ENCODE results near the gene KCNH4. TPM values are rescaled to one million over a fixed set of nuclear protein-coding genes. Genes with fewer than 3 reads are reported as not detected.
A peak's percentile ranks its signal among the peaks of the same experiment; 100 is the strongest.

The KCNH4 gene
- total RNA-seq, 6 donors from 2014 or later: under 0.01 to 0.27 TPM; not detected in 4

DNA sequence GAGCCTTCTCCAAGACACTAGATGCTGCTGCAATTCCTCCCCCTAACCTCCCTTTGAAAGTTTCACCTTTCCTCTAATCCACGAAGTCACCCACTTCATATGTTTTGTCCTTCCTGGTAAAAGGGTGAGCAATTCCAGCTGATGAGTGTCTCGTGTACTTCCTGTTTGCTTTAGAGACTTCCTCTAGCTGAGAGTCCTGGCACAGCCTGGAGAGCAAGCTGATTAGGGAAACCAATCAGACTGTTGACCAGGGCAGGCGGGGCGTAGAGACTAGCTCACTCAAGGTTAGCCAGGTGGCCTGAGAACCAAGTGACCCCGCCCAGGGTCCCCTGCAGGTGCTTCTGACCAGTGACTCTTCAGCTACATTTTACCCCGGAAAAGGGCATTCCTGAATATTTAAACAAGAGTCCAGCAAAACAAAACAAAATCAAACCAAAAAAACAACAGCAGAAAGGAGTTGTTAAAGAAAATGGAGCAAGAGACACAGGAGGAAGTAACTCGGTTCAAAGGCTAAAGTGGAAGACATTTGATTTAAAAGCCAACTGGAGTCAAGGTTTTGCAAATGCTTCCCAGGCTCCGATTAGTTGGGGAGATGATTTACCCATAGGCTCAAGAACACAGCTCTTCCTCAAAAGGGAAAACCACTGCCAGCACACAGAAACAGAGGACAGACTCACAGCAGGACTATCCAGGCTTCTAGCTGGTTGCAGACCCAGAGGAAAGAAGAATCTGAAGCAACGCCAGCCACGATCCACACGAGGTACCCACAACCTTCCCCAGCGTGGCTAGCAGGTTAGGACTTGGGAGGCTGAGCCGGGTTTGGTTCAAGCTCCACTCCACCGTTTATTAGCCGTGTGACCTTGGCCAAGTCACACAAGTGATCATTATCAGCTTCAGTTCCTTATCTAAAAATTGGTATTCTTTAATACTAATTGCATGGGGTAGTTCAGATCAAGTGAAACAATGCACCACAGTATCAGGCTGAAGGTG is 45.0 kb downstream of the KCNH4 start:
- Histone ChIP-seq H3K27ac (peak overlapping the region; percentile 74 to 91 (median 82)), H3K36me3 (peaks cover 0 to 3% (median 0%) of the 10 kb centered on the region in 4 donors), H3K9me3 (no peaks in the 10 kb centered on the region), H3K27me3 (no peaks in the 10 kb centered on the region), H3K4me3 (peak overlapping the region in 3 of 4 donors; percentile 8 to 31 (median 24)), H3K4me1 (peaks cover 78 to 88% (median 85%) of the 10 kb centered on the region in 4 donors)
- DNase-seq: peak in 1 of 2 donors; percentile 96
- peak; percentile 79 to 92 for ATAC-seq (ENCODE audit: low FRiP score in 2 of 2)
- TF ChIP-seq POLR2AphosphoS5 (IDR thresholded peaks at IDR 0.05) (peak; percentile 85 to 89), EP300 (IDR thresholded peaks at IDR 0.05) (peak in 2 of 4 donors; percentile 75 to 97), CTCF (IDR thresholded peaks at IDR 0.05) (no peak), POLR2A (IDR thresholded peaks at IDR 0.05) (peak in 1 of 4 donors; percentile 46)
- 27 to 34% methylated on average over 15 of the region's 15 CpGs for WGBS, 2 donors

DNA sequence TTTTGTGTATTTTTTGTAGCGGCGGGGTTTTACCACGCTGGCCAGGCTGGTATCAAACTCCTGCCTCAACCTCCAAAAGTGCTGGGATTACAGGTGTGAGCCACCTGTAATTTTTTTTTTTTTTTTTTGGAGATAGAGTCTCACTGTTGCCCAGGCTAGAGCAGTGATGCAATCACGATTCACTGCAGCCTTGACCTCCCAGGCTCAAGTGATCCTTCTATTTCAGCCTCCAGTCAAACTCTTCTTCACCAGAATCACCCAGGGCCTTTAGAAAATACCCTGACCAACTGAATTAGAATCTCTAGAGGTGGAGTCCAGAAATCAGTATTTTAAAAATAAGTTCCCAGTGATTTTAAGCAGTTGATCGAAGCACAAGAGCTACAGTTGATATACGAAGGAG is 45.8 kb downstream of the KCNH4 start:
- H3K27ac ChIP-seq: peak overlapping the region; percentile 74 to 91 (median 82)
- peak overlapping the region in 2 of 4 donors; percentile 1 to 31 for H3K4me3 ChIP-seq
- ATAC-seq (ENCODE audit: low FRiP score in 2 of 2) (no peak), DNase-seq (no peak)
- no peaks in the 10 kb centered on the region for H3K9me3 ChIP-seq
- 66 to 71% methylated on average over 6 of the region's 6 CpGs for WGBS, 2 donors
- TF ChIP-seq POLR2A (IDR thresholded peaks at IDR 0.05) (no peak), EP300 (IDR thresholded peaks at IDR 0.05) (no peak), POLR2AphosphoS5 (IDR thresholded peaks at IDR 0.05) (no peak), CTCF (IDR thresholded peaks at IDR 0.05) (no peak)
- H3K27me3 ChIP-seq: no peaks in the 10 kb centered on the region
- peaks cover 87 to 93% (median 91%) of the 10 kb centered on the region in 4 donors for H3K4me1 ChIP-seq
- H3K36me3 ChIP-seq: peaks cover 0 to 4% (median 3%) of the 10 kb centered on the region in 4 donors

GRCh38 chr17:42133461-42134041 is 47.4 kb downstream of the KCNH4 start:
- Histone ChIP-seq H3K9me3 (no peaks in the 10 kb centered on the region), H3K27ac (peak overlapping the region; percentile 74 to 91 (median 82)), H3K4me1 (peaks cover 90 to 98% (median 97%) of the 10 kb centered on the region in 4 donors), H3K36me3 (peaks cover 5 to 20% (median 19%) of the 10 kb centered on the region in 4 donors), H3K4me3 (no peak overlapping the region), H3K27me3 (no peaks in the 10 kb centered on the region)
- no peak for TF ChIP-seq POLR2A (IDR thresholded peaks at IDR 0.05)
- no peak for TF ChIP-seq EP300 (IDR thresholded peaks at IDR 0.05)
- TF ChIP-seq CTCF (IDR thresholded peaks at IDR 0.05): no peak
- ATAC-seq (ENCODE audit: low FRiP score in 2 of 2) (no peak), DNase-seq (no peak)
- 32 to 46% methylated on average over 3 to 4 of the region's 4 CpGs for WGBS, 2 donors

DNA sequence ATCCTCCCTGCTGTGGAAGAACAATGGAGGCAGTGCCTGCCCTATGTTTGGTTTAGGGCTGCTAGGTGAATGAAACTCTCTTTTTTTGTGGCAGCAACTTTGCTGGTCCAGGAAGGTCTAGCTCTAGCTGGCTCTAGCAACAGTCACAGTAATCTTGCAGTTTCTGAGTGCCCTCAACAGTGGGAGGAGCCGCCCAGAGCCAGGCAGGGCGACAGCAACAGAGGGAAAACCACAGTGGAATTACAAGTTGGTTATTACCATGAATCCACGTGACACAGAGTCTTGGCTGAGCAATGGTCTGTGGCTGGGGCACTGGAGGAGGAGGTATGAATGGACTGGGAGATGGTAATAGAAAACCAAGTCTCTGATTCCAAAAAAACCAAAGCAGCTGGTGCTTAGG is 48.0 kb downstream of the KCNH4 start:
- no peaks in the 10 kb centered on the region for H3K27me3 ChIP-seq
- peak; percentile 80 to 87 for ATAC-seq (ENCODE audit: low FRiP score in 2 of 2)
- peak overlapping the region; percentile 74 to 91 (median 82) for H3K27ac ChIP-seq
- H3K4me1 ChIP-seq: peaks cover 84 to 96% (median 93%) of the 10 kb centered on the region in 4 donors
- no peak overlapping the region for H3K4me3 ChIP-seq
- no peaks in the 10 kb centered on the region for H3K9me3 ChIP-seq
- H3K36me3 ChIP-seq: peaks cover 12 to 26% (median 25%) of the 10 kb centered on the region in 4 donors
- WGBS, 2 donors: 0 to 27% methylated on average over 1 to 3 of the region's 3 CpGs
- peak; percentile 12 to 14 for TF ChIP-seq POLR2AphosphoS5 (IDR thresholded peaks at IDR 0.05)
- peak in 1 of 4 donors; percentile 8 for TF ChIP-seq EP300 (IDR thresholded peaks at IDR 0.05)
- TF ChIP-seq POLR2A (IDR thresholded peaks at IDR 0.05): peak in 1 of 4 donors; percentile 36
- no peak for TF ChIP-seq CTCF (IDR thresholded peaks at IDR 0.05)
- DNase-seq: peak in 1 of 2 donors; percentile 90
